H1 (cell line): ENCODE data around the gene LRRC27. TPM values are rescaled to one million over a fixed set of nuclear protein-coding genes. Genes with fewer than 3 reads are reported as not detected.

Experiments used
- CTCF ChIA-PET: fragments of 300-600 bp; sonication (Branson Sonifier 250); formaldehyde crosslinking; loops from one replicate; lab custom pipeline; 2021; ENCODE audit not compliant: partially characterized antibody; lab: Charles Lee
- POLR2A ChIA-PET: fragments of 300-600 bp; sonication (Branson Sonifier 250); formaldehyde crosslinking; loops from one replicate; lab custom pipeline; 2021; ENCODE audit warnings: inconsistent platforms; ENCODE audit not compliant: partially characterized antibody; lab: Charles Lee
- DNase-seq, 2 experiments: peaks; one replicate each; pipeline versions ENCODE4 v3.0.0 to v3.0.0-alpha.2; 2010 to 2022; ENCODE audit warnings: low spot score in 2 of 2, low read depth in 1 of 2, mixed read lengths in 1 of 2
- FAIRE-seq: peaks from 2 replicates; lab custom pipeline; 2011; peaks lifted over from hg19 to GRCh38; lab: Jason Lieb, UNC
- H2AFZ ChIP-seq: 2 replicates; pipeline ENCODE4 v1.8.1; 2012; ENCODE audit warnings: low read length, inconsistent platforms
- H2AK5ac ChIP-seq: 2 replicates; pipeline ENCODE4 v1.6.1; 2013; ENCODE audit warnings: low read depth, low read length
- H2BK120ac ChIP-seq: replicated peaks from 2 replicates; pipeline ENCODE3; 2013; ENCODE audit warnings: low read depth, low read length, inconsistent platforms
- H2BK12ac ChIP-seq: 2 replicates; pipeline ENCODE4 v1.6.1; 2013; ENCODE audit warnings: low read depth, low read length
- H2BK15ac ChIP-seq: 2 replicates; pipeline ENCODE4 v1.6.1; 2013; ENCODE audit warnings: low read length
- H2BK20ac ChIP-seq: 2 replicates; pipeline ENCODE4 v1.6.1; 2013; ENCODE audit warnings: low read length
- H2BK5ac ChIP-seq: 2 replicates; pipeline ENCODE4 v1.6.1; 2013; ENCODE audit warnings: low read depth, low read length
- H3K14ac ChIP-seq: 2 replicates; pipeline ENCODE4 v1.6.1; 2013; ENCODE audit warnings: inconsistent platforms; ENCODE audit not compliant: insufficient read length
- H3K18ac ChIP-seq: 2 replicates; pipeline ENCODE4 v1.6.1; 2013; ENCODE audit warnings: low read length; ENCODE audit errors: extremely low read depth
- H3K23ac ChIP-seq: 2 replicates; pipeline ENCODE4 v1.6.1; 2013; ENCODE audit warnings: inconsistent platforms; ENCODE audit not compliant: insufficient read length
- H3K23me2 ChIP-seq: 2 replicates; pipeline ENCODE4 v1.6.1; 2013; ENCODE audit warnings: low read depth, low read length
- H3K27ac ChIP-seq: 2 replicates; pipeline ENCODE4 v1.6.1; 2011; ENCODE audit warnings: low read depth, low read length, inconsistent platforms
- H3K27me3 ChIP-seq, 4 experiments: replicated peaks in 1 of 4; 1 replicate in 1 of 4; 2 replicates in 3 of 4; pipeline versions ENCODE4 v1.6.1 to v1.8.1; 2011 to 2013; ENCODE audit warnings: low read length in 3 of 4, mild to moderate bottlenecking in 3 of 4, inconsistent platforms in 2 of 4, mixed read lengths in 2 of 4, moderate library complexity in 1 of 4; ENCODE audit not compliant: control insufficient read depth in 3 of 4, insufficient read depth in 3 of 4; ENCODE audit errors: extremely low read depth in 1 of 4
- H3K36me3 ChIP-seq, 4 experiments: 2 replicates each; pipeline versions ENCODE4 v1.6.1 to v1.8.1; 2011 to 2013; ENCODE audit warnings: mild to moderate bottlenecking in 4 of 4, low read length in 3 of 4, moderate library complexity in 2 of 4, control low read depth in 1 of 4, inconsistent platforms in 1 of 4; ENCODE audit not compliant: insufficient read depth in 4 of 4, control insufficient read depth in 2 of 4
- H3K4ac ChIP-seq: replicated peaks from 2 replicates; pipeline ENCODE3; 2013; ENCODE audit warnings: low read length, low read depth, mixed read lengths, inconsistent platforms; ENCODE audit not compliant: insufficient read length
- H3K4me1 ChIP-seq, 4 experiments: replicated peaks in 1 of 4; 1 replicate in 1 of 4; 2 replicates in 3 of 4; pipeline versions ENCODE4 v1.6.1 to v1.8.1; 2011 to 2013; ENCODE audit warnings: low read length in 3 of 4, inconsistent platforms in 2 of 4, mixed read lengths in 1 of 4; ENCODE audit not compliant: insufficient read depth in 4 of 4, control insufficient read depth in 3 of 4
- H3K4me2 ChIP-seq, 2 experiments: 2 replicates each; pipeline versions ENCODE4 v1.6.1 to v1.8.1; 2011 to 2013; ENCODE audit warnings: low read depth in 2 of 2, low read length in 2 of 2, control low read depth in 1 of 2, inconsistent platforms in 1 of 2, mild to moderate bottlenecking in 1 of 2; ENCODE audit not compliant: insufficient read depth in 1 of 2
- H3K4me3 ChIP-seq, 4 experiments: fragments of 200-600, 300-600 bp in 1 of 4; sonication (generic), shearing (Covaris generic), sonication (Bioruptor Twin) in 1 of 4; 2 replicates each; pipeline versions ENCODE4 v1.5.1 to v1.8.1; 2011 to 2016; ENCODE audit warnings: low read length in 4 of 4, low read depth in 3 of 4, control low read depth in 2 of 4, inconsistent platforms in 2 of 4, mild to moderate bottlenecking in 2 of 4, mixed read lengths in 1 of 4, moderate library complexity in 1 of 4; ENCODE audit not compliant: insufficient read depth in 2 of 4; ENCODE audit errors: extremely low read depth in 1 of 4
- H3K56ac ChIP-seq: replicated peaks from 2 replicates; pipeline ENCODE3; 2013; ENCODE audit warnings: low read depth, mild to moderate bottlenecking, mixed read lengths, low read length, inconsistent platforms; ENCODE audit not compliant: insufficient read length
- H3K79me1 ChIP-seq: 2 replicates; pipeline ENCODE4 v1.6.1; 2013; ENCODE audit warnings: low read depth, low read length, control low read depth
- H3K79me2 ChIP-seq, 2 experiments: 2 replicates each; pipeline versions ENCODE4 v1.6.1 to v1.8.1; 2012 to 2013; ENCODE audit warnings: low read length in 2 of 2, mild to moderate bottlenecking in 2 of 2, inconsistent platforms in 1 of 2; ENCODE audit not compliant: insufficient read depth in 2 of 2, control insufficient read depth in 1 of 2
- H3K9ac ChIP-seq, 4 experiments: replicated peaks in 1 of 4; 1 replicate in 1 of 4; 2 replicates in 3 of 4; pipeline versions ENCODE4 v1.6.1 to v1.8.1; 2011 to 2013; ENCODE audit warnings: low read depth in 3 of 4, low read length in 3 of 4, control low read depth in 2 of 4, mild to moderate bottlenecking in 2 of 4, moderate library complexity in 2 of 4, inconsistent platforms in 1 of 4; ENCODE audit errors: extremely low read depth in 1 of 4
- H3K9me3 ChIP-seq, 2 experiments: 2 replicates each; pipeline versions ENCODE4 v1.6.1 to v1.8.1; 2012 to 2013; ENCODE audit warnings: mild to moderate bottlenecking in 2 of 2, moderate library complexity in 2 of 2, control low read depth in 1 of 2, inconsistent platforms in 1 of 2, low read depth in 1 of 2, low read length in 1 of 2, mixed read lengths in 1 of 2; ENCODE audit not compliant: insufficient read depth in 2 of 2
- H4K20me1 ChIP-seq, 2 experiments: replicated peaks in 1 of 2; 2 replicates each; pipeline versions ENCODE3 to v1.8.1; 2011 to 2013; ENCODE audit warnings: inconsistent platforms in 2 of 2, low read length in 2 of 2, mild to moderate bottlenecking in 1 of 2; ENCODE audit not compliant: insufficient read depth in 2 of 2, control insufficient read depth in 1 of 2
- H4K5ac ChIP-seq: 2 replicates; pipeline ENCODE4 v1.6.1; 2013; ENCODE audit warnings: low read length, low read depth, mixed read lengths, inconsistent platforms; ENCODE audit not compliant: insufficient read length
- H4K8ac ChIP-seq: 2 replicates; pipeline ENCODE4 v1.8.0; 2013; ENCODE audit warnings: mild to moderate bottlenecking, moderate library complexity, low read length, inconsistent platforms; ENCODE audit not compliant: insufficient read depth; ENCODE audit errors: extremely low read depth
- H4K91ac ChIP-seq: replicated peaks from 2 replicates; pipeline ENCODE3; 2013; ENCODE audit warnings: low read length, mixed read lengths, inconsistent platforms; ENCODE audit not compliant: insufficient read length
- BACH1 ChIP-seq: IDR thresholded peaks from 2 replicates; pipeline ENCODE4 v1.6.1; 2012; ENCODE audit warnings: low read length, improper control_type of control experiment
- BCL11A ChIP-seq, 2 experiments: IDR thresholded peaks; one replicate each; pipeline ENCODE4 v1.6.1; 2011; ENCODE audit warnings: low read depth in 2 of 2, low read length in 2 of 2, mild to moderate bottlenecking in 2 of 2
- CREB1 ChIP-seq: IDR thresholded peaks from 2 replicates; pipeline ENCODE4 v1.6.1; 2012; ENCODE audit warnings: inconsistent platforms
- RNF2 ChIP-seq: fragments of 200-900, 300-1000 bp; sonication (generic); IDR thresholded peaks from 2 replicates; pipeline ENCODE4 v1.7.1; 2016; ENCODE audit warnings: borderline replicate concordance, low read depth, mild to moderate bottlenecking, antibody characterized with exemption, low read length; ENCODE audit not compliant: poor library complexity, severe bottlenecking; ENCODE audit errors: missing control alignments
- SP1 ChIP-seq: IDR thresholded peaks from 2 replicates; pipeline ENCODE4 v1.6.1; 2011; ENCODE audit warnings: low read depth, low read length
- TBP ChIP-seq: IDR thresholded peaks from 2 replicates; pipeline ENCODE4 v1.6.1; 2011; ENCODE audit warnings: low read depth, low read length, improper control_type of control experiment
- YY1 ChIP-seq: IDR thresholded peaks from 2 replicates; pipeline ENCODE4 v1.6.1; 2011; ENCODE audit warnings: low read depth, mild to moderate bottlenecking, low read length
- WGBS, 2 experiments: shearing (Covaris generic) in 1 of 2; methylation state at CpG; one replicate each; pipeline versions ENCODE4 v1.1.6 to v1.1.7; 2013 to 2015; ENCODE audit warnings: low lambda C conversion rate in 2 of 2, mixed read lengths in 2 of 2, inconsistent platforms in 1 of 2, low coverage in 1 of 2, missing lambda C conversion rate in 1 of 2; ENCODE audit not compliant: insufficient replicate concordance in 2 of 2, insufficient coverage in 1 of 2, insufficient read length in 1 of 2; ENCODE audit errors: extremely low coverage in 1 of 2, missing lambda C conversion rate in 1 of 2; 5-methylcytosine and 5-hydroxymethylcytosine counted together
- polyA plus RNA-seq, 7 experiments: library from polyadenylated mRNA; depleted of rRNA in 3 of 7; stranded (reverse) in 5 of 7; unstranded in 2 of 7; fragments of >200 nt in 5 of 7; fragments of 200-250 nt in 2 of 7; gene quantifications; 1 replicate in 5 of 7; 2 replicates in 1 of 7; 4 replicates in 1 of 7; pipeline versions ENCODE4 v1.2.1 to v1.2.3, GENCODE V29; 2011 to 2013; ENCODE audit warnings: missing spikeins in 2 of 7, mixed read lengths in 2 of 7
- total RNA-seq: library from RNA; stranded (reverse); fragmentation: NEBNext Ultra II Directional; extraction: Animal tissue kit (Norgen Biotek cat#: 25700); gene quantifications from 2 replicates; pipeline ENCODE4 v1.2.1, GENCODE V29; 2021

Gene LRRC27
- total and polyA plus RNA-seq, 2 of the 8 experiments (the other 6 are each of a cell fraction or from before 2014, with no cell fraction given): 1.2 to 3.8 TPM

DNA sequence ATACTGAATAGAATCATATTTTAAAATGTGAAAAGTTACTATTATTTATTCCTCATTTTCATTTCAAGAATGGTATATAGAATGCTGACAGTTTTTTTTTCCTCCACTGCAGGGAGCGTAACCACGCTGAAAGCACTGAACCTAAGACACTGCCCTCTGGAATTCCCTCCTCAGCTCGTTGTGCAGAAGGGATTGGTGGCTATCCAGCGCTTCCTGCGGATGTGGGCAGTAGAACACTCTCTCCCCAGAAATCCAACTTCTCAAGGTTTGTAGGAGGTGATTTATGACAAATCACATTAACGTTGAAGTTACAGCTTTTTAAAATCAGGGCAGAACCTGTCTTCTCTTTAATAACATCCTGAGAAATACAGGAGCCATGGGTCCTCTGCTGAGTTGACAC, 12.4 kb downstream of the LRRC27 start:
- Histone ChIP-seq H3K9ac (no peak overlapping the region), H3K4me3 (no peak overlapping the region), H2AFZ (no peak overlapping the region), H2BK15ac (no peak overlapping the region), H3K4ac (no peak overlapping the region), H3K79me1 (no peaks in the 10 kb centered on the region), H3K27me3 (no peaks in the 10 kb centered on the region), H2BK12ac (no peak overlapping the region), H3K79me2 (no peaks in the 10 kb centered on the region), H3K18ac (no peak overlapping the region), H3K4me2 (no peak overlapping the region), H2BK120ac (no peak overlapping the region), H4K91ac (no peak overlapping the region), H4K20me1 (no peaks in the 10 kb centered on the region), H3K23me2 (no peaks in the 10 kb centered on the region), H3K14ac (no peak overlapping the region), H4K8ac (no peak overlapping the region), H3K27ac (no peak overlapping the region), H3K4me1 (no peaks in the 10 kb centered on the region), H2BK5ac (no peak overlapping the region), H2AK5ac (no peak overlapping the region), H3K23ac (no peak overlapping the region), H2BK20ac (no peak overlapping the region), H4K5ac (no peak overlapping the region), H3K36me3 (no peaks in the 10 kb centered on the region), H3K9me3 (no peaks in the 10 kb centered on the region), H3K56ac (no peak overlapping the region)
- POLR2A ChIA-PET: no interaction called here
- TF ChIP-seq BCL11A (IDR thresholded peaks at IDR 0.05; ENCODE audit: low read depth in 2 of 2, low read length in 2 of 2) (no peak), TBP (no peak), SP1 (no peak), BACH1 (no peak), CREB1 (no peak), YY1 (no peak), RNF2 (no peak)
- no peak for DNase-seq
- 95% methylated on average over 6 of the region's 6 CpGs; no CpG with 5 or more reads in 1 of the 2 experiments for WGBS, 2 experiments
- CTCF ChIA-PET: no interaction called here
- no peak for FAIRE-seq
